WTC11 (cell line): Measurements from ENCODE around the gene EEF1AKMT3. TPM values are rescaled to one million over a fixed set of nuclear protein-coding genes. Genes with fewer than 3 reads are reported as not detected.

Source experiments
- FOXK1 ChIP-seq: sonication (generic); formaldehyde crosslinking; IDR thresholded peaks from 2 replicates; pipeline ENCODE4 v1.8.0; 2022; ENCODE audit warnings: mild to moderate bottlenecking, moderate library complexity, missing genetic modification reagents
- GTF2I ChIP-seq: fragments of 250-450 bp; sonication (Bioruptor Pico); conservative IDR thresholded peaks from 2 replicates; pipeline ENCODE4 v1.4.0; 2021; ENCODE audit warnings: mild to moderate bottlenecking
- JUN ChIP-seq: sonication (generic); formaldehyde crosslinking; IDR thresholded peaks from 2 replicates; pipeline ENCODE4 v1.8.0; 2023; ENCODE audit warnings: mild to moderate bottlenecking, missing genetic modification reagents
- KAT7 ChIP-seq: sonication (generic); formaldehyde crosslinking; IDR thresholded peaks from 2 replicates; pipeline ENCODE4 v1.8.1; 2023; ENCODE audit warnings: missing genetic modification reagents, mild to moderate bottlenecking, borderline replicate concordance
- NR3C1 ChIP-seq: sonication (generic); formaldehyde crosslinking; conservative IDR thresholded peaks from 2 replicates; pipeline ENCODE4 v1.8.1; 2023; ENCODE audit warnings: low read depth, mild to moderate bottlenecking, missing genetic modification reagents
- RELA ChIP-seq: sonication (generic); formaldehyde crosslinking; IDR thresholded peaks from 2 replicates; pipeline ENCODE4 v1.8.1; 2022; ENCODE audit warnings: missing genetic modification reagents, mild to moderate bottlenecking, borderline replicate concordance
- SP1 ChIP-seq: sonication (generic); formaldehyde crosslinking; conservative IDR thresholded peaks from 2 replicates; pipeline ENCODE4 v1.8.1; 2022; ENCODE audit warnings: missing genetic modification reagents
- TCF7 ChIP-seq: sonication (generic); formaldehyde crosslinking; IDR thresholded peaks from 2 replicates; pipeline ENCODE4 v1.8.0; 2022; ENCODE audit warnings: mild to moderate bottlenecking, low read depth, missing genetic modification reagents, moderate library complexity
- ZNF138 ChIP-seq: sonication (generic); formaldehyde crosslinking; conservative IDR thresholded peaks from 2 replicates; pipeline ENCODE4 v1.8.1; 2022; ENCODE audit warnings: mild to moderate bottlenecking, moderate library complexity, missing genetic modification reagents
- ZNF263 ChIP-seq: sonication (generic); formaldehyde crosslinking; IDR thresholded peaks from 2 replicates; pipeline ENCODE4 v1.8.1; 2022; ENCODE audit warnings: low read depth, mild to moderate bottlenecking, moderate library complexity, missing genetic modification reagents
- ZNF416 ChIP-seq: fragments of 250-450 bp; sonication (Bioruptor Pico); IDR thresholded peaks from 2 replicates; pipeline ENCODE4 v1.9.0; 2021; ENCODE audit warnings: mild to moderate bottlenecking, inconsistent platforms
- ZNF671 ChIP-seq: fragments of 250-450 bp; sonication (Bioruptor Pico); IDR thresholded peaks from 2 replicates; pipeline ENCODE4 v1.8.0; 2021; ENCODE audit warnings: mild to moderate bottlenecking
- total RNA-seq: library from RNA; stranded (reverse); gene quantifications from 3 replicates; pipeline ENCODE4 v1.2.3, GENCODE V29; 2021
- TF ChIP-seq, protein P1 (sequence below): fragments of 250-450 bp; sonication (Bioruptor Pico); IDR thresholded peaks from 2 replicates; pipeline ENCODE4 v2.1.2; 2022; ENCODE audit warnings: mild to moderate bottlenecking, moderate library complexity
- TF ChIP-seq, protein P2 (sequence below): fragments of 250-450 bp; sonication (Bioruptor Pico); conservative IDR thresholded peaks from 2 replicates; pipeline ENCODE4 v1.9.0; 2021; ENCODE audit warnings: mild to moderate bottlenecking
- TF ChIP-seq, protein P3 (sequence below): sonication (generic); formaldehyde crosslinking; IDR thresholded peaks from 2 replicates; pipeline ENCODE4 v1.8.1; 2023; ENCODE audit warnings: mild to moderate bottlenecking, moderate library complexity, missing genetic modification reagents
- TF ChIP-seq, protein P4 (sequence below): sonication (generic); formaldehyde crosslinking; IDR thresholded peaks from 2 replicates; pipeline ENCODE4 v1.8.0; 2022; ENCODE audit warnings: mild to moderate bottlenecking, missing genetic modification reagents
- TF ChIP-seq, protein P5 (sequence below): sonication (generic); formaldehyde crosslinking; IDR thresholded peaks from 2 replicates; pipeline ENCODE4 v1.8.0; 2023; ENCODE audit warnings: missing genetic modification reagents
- TF ChIP-seq, protein P6 (sequence below): sonication (generic); formaldehyde crosslinking; IDR thresholded peaks from 2 replicates; pipeline ENCODE4 v1.8.0; 2023; ENCODE audit warnings: mild to moderate bottlenecking, missing genetic modification reagents
- TF ChIP-seq, protein P7 (sequence below): sonication (generic); formaldehyde crosslinking; IDR thresholded peaks from 2 replicates; pipeline ENCODE4 v1.8.0; 2022; ENCODE audit warnings: mild to moderate bottlenecking, missing genetic modification reagents
- TF ChIP-seq, protein P8 (sequence below): fragments of 250-450 bp; sonication (Bioruptor Pico); IDR thresholded peaks from 2 replicates; pipeline ENCODE4 v1.9.0; 2021; ENCODE audit warnings: mild to moderate bottlenecking
- TF ChIP-seq, protein P9 (sequence below): sonication (generic); formaldehyde crosslinking; IDR thresholded peaks from 2 replicates; pipeline ENCODE4 v1.8.1; 2023; ENCODE audit warnings: mild to moderate bottlenecking, missing genetic modification reagents, moderate library complexity
- TF ChIP-seq, protein P10 (sequence below): sonication (generic); formaldehyde crosslinking; IDR thresholded peaks from 2 replicates; pipeline ENCODE4 v1.8.1; 2023; ENCODE audit warnings: mild to moderate bottlenecking, missing genetic modification reagents, moderate library complexity

The EEF1AKMT3 gene
- total RNA-seq, 1 experiment from 2014 or later: 3.2 TPM

DNA sequence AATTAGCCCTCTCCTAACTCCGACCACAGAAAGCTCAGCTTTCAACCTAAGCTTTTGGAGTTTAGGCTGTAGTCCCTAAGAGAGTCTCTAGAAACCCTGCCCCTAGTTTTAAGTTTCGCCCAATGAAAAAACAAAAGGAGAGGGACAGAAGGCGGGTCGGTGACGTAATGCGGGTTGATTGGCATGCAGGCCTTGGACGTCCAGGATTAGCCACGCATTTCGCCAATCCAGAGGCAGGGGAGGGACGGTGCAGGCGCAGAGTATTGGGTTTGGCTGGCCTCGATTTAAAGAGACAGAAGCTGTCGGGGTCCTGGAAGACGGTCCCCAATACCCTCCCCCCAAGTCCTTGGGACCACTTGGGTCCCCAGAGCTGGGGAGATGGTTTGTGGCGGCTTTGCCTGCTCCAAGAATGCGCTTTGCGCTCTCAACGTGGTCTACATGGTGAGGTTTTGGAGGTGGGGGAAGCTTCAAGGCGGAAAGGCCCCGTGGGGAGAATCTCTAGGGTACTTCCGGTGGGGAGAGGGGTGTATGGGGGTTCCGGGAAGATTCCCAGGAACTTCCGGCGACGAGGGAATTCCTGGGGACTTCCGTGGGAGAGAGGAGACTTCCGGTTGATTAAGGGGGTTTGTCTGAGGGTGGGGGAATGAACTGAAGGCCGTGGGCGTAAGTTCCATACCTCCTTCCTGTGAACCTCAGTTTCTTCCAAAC is 27.5 kb upstream of the EEF1AKMT3 start, which contains the start of gene TSPAN31 (continued):
- TF ChIP-seq, protein P1, sequence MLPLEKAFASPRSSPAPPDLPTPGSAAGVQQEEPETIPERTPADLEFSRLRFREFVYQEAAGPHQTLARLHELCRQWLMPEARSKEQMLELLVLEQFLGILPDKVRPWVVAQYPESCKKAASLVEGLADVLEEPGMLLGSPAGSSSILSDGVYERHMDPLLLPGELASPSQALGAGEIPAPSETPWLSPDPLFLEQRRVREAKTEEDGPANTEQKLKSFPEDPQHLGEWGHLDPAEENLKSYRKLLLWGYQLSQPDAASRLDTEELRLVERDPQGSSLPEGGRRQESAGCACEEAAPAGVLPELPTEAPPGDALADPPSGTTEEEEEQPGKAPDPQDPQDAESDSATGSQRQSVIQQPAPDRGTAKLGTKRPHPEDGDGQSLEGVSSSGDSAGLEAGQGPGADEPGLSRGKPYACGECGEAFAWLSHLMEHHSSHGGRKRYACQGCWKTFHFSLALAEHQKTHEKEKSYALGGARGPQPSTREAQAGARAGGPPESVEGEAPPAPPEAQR (CRISPR knock-in tag): no peak
- TF ChIP-seq, protein P2, sequence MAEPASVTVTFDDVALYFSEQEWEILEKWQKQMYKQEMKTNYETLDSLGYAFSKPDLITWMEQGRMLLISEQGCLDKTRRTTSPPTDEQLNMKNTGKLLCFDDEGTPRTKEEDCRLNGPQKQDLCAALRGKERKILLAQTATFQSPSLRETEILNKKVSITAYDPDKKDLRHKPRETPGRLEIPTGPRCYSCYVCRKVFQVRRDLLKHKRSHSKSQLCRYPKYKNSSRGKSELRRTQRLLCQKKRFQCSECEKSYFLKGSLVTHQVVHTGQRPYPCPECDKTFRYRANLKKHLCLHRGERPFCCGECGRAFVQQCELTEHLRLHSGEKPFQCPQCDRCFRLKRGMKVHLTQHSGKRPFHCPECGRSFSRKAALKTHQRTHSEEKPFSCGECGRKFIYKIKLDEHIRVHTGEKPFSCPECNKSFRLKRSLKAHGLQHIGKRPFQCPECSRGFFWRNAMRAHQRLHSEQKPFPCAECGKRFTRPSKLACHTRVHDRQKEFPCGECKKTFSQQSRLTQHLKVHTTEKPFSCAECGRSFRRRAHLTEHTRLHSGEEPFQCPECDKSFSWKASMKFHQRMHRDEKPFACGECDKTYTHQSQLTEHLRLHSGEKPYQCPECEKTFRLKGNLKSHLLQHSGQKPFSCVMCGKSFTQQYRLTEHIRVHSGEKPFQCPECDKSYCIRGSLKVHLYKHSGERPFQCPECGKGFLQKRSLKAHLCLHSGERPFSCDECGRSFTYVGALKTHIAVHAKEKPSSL: no peak
- TF ChIP-seq SP1 (CRISPR knock-in tag) (no peak; the same call in 1 of the 2 replicates), ZNF263 (CRISPR knock-in tag) (no peak), TCF7 (CRISPR knock-in tag) (no peak), NR3C1 (no peak), KAT7 (CRISPR knock-in tag) (no peak), ZNF138 (no peak), FOXK1 (no peak), RELA (CRISPR knock-in tag) (no peak), GTF2I (CRISPR knock-in tag) (no peak), ZNF416 (CRISPR knock-in tag) (peak; percentile 26; the same call in 1 of the 2 replicates), ZNF671 (CRISPR knock-in tag) (no peak), JUN (CRISPR knock-in tag) (no peak)
- TF ChIP-seq, protein P3, sequence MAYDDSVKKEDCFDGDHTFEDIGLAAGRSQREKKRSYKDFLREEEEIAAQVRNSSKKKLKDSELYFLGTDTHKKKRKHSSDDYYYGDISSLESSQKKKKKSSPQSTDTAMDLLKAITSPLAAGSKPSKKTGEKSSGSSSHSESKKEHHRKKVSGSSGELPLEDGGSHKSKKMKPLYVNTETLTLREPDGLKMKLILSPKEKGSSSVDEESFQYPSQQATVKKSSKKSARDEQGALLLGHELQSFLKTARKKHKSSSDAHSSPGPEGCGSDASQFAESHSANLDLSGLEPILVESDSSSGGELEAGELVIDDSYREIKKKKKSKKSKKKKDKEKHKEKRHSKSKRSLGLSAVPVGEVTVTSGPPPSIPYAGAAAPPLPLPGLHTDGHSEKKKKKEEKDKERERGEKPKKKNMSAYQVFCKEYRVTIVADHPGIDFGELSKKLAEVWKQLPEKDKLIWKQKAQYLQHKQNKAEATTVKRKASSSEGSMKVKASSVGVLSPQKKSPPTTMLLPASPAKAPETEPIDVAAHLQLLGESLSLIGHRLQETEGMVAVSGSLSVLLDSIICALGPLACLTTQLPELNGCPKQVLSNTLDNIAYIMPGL: no peak
- TF ChIP-seq, protein P4, sequence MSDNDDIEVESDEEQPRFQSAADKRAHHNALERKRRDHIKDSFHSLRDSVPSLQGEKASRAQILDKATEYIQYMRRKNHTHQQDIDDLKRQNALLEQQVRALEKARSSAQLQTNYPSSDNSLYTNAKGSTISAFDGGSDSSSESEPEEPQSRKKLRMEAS: 0 out of 2 replicates have a peak, but pooled peaks have one; percentile 5
- TF ChIP-seq, protein P5, sequence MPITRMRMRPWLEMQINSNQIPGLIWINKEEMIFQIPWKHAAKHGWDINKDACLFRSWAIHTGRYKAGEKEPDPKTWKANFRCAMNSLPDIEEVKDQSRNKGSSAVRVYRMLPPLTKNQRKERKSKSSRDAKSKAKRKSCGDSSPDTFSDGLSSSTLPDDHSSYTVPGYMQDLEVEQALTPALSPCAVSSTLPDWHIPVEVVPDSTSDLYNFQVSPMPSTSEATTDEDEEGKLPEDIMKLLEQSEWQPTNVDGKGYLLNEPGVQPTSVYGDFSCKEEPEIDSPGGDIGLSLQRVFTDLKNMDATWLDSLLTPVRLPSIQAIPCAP (CRISPR knock-in tag): no peak
- TF ChIP-seq, protein P6, sequence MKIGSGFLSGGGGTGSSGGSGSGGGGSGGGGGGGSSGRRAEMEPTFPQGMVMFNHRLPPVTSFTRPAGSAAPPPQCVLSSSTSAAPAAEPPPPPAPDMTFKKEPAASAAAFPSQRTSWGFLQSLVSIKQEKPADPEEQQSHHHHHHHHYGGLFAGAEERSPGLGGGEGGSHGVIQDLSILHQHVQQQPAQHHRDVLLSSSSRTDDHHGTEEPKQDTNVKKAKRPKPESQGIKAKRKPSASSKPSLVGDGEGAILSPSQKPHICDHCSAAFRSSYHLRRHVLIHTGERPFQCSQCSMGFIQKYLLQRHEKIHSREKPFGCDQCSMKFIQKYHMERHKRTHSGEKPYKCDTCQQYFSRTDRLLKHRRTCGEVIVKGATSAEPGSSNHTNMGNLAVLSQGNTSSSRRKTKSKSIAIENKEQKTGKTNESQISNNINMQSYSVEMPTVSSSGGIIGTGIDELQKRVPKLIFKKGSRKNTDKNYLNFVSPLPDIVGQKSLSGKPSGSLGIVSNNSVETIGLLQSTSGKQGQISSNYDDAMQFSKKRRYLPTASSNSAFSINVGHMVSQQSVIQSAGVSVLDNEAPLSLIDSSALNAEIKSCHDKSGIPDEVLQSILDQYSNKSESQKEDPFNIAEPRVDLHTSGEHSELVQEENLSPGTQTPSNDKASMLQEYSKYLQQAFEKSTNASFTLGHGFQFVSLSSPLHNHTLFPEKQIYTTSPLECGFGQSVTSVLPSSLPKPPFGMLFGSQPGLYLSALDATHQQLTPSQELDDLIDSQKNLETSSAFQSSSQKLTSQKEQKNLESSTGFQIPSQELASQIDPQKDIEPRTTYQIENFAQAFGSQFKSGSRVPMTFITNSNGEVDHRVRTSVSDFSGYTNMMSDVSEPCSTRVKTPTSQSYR (CRISPR knock-in tag): no peak
- TF ChIP-seq, protein P7, sequence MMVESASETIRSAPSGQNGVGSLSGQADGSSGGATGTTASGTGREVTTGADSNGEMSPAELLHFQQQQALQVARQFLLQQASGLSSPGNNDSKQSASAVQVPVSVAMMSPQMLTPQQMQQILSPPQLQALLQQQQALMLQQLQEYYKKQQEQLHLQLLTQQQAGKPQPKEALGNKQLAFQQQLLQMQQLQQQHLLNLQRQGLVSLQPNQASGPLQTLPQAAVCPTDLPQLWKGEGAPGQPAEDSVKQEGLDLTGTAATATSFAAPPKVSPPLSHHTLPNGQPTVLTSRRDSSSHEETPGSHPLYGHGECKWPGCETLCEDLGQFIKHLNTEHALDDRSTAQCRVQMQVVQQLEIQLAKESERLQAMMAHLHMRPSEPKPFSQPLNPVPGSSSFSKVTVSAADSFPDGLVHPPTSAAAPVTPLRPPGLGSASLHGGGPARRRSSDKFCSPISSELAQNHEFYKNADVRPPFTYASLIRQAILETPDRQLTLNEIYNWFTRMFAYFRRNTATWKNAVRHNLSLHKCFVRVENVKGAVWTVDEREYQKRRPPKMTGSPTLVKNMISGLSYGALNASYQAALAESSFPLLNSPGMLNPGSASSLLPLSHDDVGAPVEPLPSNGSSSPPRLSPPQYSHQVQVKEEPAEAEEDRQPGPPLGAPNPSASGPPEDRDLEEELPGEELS: no peak
- TF ChIP-seq, protein P8, sequence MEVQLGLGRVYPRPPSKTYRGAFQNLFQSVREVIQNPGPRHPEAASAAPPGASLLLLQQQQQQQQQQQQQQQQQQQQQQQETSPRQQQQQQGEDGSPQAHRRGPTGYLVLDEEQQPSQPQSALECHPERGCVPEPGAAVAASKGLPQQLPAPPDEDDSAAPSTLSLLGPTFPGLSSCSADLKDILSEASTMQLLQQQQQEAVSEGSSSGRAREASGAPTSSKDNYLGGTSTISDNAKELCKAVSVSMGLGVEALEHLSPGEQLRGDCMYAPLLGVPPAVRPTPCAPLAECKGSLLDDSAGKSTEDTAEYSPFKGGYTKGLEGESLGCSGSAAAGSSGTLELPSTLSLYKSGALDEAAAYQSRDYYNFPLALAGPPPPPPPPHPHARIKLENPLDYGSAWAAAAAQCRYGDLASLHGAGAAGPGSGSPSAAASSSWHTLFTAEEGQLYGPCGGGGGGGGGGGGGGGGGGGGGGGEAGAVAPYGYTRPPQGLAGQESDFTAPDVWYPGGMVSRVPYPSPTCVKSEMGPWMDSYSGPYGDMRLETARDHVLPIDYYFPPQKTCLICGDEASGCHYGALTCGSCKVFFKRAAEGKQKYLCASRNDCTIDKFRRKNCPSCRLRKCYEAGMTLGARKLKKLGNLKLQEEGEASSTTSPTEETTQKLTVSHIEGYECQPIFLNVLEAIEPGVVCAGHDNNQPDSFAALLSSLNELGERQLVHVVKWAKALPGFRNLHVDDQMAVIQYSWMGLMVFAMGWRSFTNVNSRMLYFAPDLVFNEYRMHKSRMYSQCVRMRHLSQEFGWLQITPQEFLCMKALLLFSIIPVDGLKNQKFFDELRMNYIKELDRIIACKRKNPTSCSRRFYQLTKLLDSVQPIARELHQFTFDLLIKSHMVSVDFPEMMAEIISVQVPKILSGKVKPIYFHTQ (CRISPR knock-in tag): no peak
- TF ChIP-seq, protein P9, sequence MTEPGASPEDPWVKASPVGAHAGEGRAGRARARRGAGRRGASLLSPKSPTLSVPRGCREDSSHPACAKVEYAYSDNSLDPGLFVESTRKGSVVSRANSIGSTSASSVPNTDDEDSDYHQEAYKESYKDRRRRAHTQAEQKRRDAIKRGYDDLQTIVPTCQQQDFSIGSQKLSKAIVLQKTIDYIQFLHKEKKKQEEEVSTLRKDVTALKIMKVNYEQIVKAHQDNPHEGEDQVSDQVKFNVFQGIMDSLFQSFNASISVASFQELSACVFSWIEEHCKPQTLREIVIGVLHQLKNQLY (CRISPR knock-in tag): no peak
- TF ChIP-seq, protein P10, sequence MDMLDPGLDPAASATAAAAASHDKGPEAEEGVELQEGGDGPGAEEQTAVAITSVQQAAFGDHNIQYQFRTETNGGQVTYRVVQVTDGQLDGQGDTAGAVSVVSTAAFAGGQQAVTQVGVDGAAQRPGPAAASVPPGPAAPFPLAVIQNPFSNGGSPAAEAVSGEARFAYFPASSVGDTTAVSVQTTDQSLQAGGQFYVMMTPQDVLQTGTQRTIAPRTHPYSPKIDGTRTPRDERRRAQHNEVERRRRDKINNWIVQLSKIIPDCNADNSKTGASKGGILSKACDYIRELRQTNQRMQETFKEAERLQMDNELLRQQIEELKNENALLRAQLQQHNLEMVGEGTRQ (CRISPR knock-in tag): peak; percentile 50
